Choroid plexus epithelial cell (primary cell): ENCODE data around the gene SELPLG.

Experiments used
- DNase-seq: peaks from one replicate; pipeline ENCODE4 v3.0.0-alpha.2; 2010; ENCODE audit warnings: low read depth
- H3K4me3 ChIP-seq: 2 replicates; pipeline ENCODE4 v1.5.1; 2011; ENCODE audit warnings: low read depth, mild to moderate bottlenecking, control low read depth, low read length, moderate library complexity
- CTCF ChIP-seq: conservative IDR thresholded peaks from 2 replicates; pipeline ENCODE4 v1.5.1; 2011; ENCODE audit warnings: low read depth, mild to moderate bottlenecking, control low read depth, inconsistent platforms, low read length, moderate library complexity

The SELPLG gene

GRCh38 chr12:108616941-108617858, 16.5 kb downstream of the SELPLG start:
- H3K4me3 ChIP-seq, result no peak overlapping the region
- TF ChIP-seq CTCF, result no peak
- peak; percentile 43 for DNase-seq

- no peak for DNase-seq
- no peak for TF ChIP-seq CTCF
- no peak overlapping the region for H3K4me3 ChIP-seq
Observed at GRCh38 chr12:108616359-108616758, 17.3 kb downstream of the SELPLG start.

DNA sequence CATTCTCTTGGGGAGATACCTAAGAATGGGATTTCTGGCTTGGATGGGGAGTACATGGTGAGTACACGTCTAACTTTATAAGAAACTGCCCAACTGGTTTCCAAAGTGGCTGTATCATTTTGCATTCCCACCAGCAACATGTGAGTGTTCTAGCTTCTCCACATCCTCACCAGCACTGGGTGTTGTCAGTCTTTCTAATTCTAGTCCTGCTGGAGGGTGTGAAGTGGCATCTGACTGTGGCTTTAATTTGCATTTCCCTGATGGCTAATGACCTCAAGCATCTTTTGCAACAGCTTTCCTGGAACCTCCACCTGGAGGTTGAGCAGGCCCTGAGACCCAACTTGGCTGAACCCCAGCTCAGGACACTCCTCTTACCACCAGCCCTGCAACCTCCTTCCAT, 17.8 kb downstream of the SELPLG start:
- TF ChIP-seq CTCF, result no peak
- no peak for DNase-seq

GRCh38 chr12:108614639-108615038, 19.1 kb downstream of the SELPLG start:
- no peak for DNase-seq
- no peak for TF ChIP-seq CTCF
- no peak overlapping the region for H3K4me3 ChIP-seq

More for the DNA sequence above, 17.8 kb downstream of the SELPLG start:
- no peak overlapping the region for H3K4me3 ChIP-seq

- no peak for DNase-seq
- no peak overlapping the region for H3K4me3 ChIP-seq
Observed at GRCh38 chr12:108614041-108614440, 19.7 kb downstream of the SELPLG start.

GRCh38 chr12:108613548-108613947, 20.1 kb downstream of the SELPLG start:
- TF ChIP-seq CTCF, result no peak
- no peak overlapping the region for H3K4me3 ChIP-seq
- DNase-seq, result no peak

More at GRCh38 chr12:108614041-108614440, 19.7 kb downstream of the SELPLG start:
- no peak for TF ChIP-seq CTCF

DNA sequence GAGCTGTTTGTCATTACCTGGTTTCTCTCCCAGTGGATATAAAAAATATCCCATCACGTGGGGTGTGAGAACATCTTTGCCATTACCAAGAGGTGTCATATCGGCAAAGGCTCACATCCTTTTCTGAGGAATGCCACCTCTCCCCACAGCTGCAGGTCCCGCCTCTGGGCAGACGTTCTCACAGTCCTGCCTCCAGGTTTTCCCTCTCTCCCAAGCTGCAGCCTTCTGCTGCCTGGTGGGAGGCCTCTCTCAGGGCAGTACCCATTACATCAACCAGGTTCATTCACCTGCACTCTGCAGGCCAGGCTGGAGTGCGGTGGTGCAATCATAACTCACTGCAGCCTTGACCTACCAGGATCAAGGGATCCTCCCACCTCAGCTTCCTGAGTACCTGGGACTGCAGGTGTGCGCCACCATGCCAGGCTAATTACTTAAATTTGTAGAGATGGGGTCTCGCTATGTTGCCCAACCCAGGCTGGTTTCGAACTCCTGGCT, 20.9 kb downstream of the SELPLG start:
- DNase-seq, result peak; percentile 54
- no peak for TF ChIP-seq CTCF
- no peak overlapping the region for H3K4me3 ChIP-seq
